Fibroblast of the aortic adventitia (primary cell): ENCODE data around the gene SH3PXD2A. TPM values are rescaled to one million over a fixed set of nuclear protein-coding genes. Genes with fewer than 3 reads are reported as not detected.

ENCODE experiments used
- DNase-seq: peaks from one replicate; pipeline ENCODE4 v3.0.0-alpha.2; 2010; ENCODE audit warnings: low read depth
- H3K4me3 ChIP-seq: 2 replicates; pipeline ENCODE4 v1.5.1; 2011; ENCODE audit warnings: low read depth, mild to moderate bottlenecking, control low read depth, low read length, moderate library complexity
- total RNA-seq: library from RNA; depleted of rRNA; stranded (reverse); fragments of >200 nt; gene quantifications from 2 replicates; pipeline ENCODE4 v1.2.3, GENCODE V29; 2012; ENCODE audit warnings: low replicate concordance
- TF ChIP-seq, protein P1 (sequence below): IDR thresholded peaks from 2 replicates; pipeline ENCODE4 v1.5.1; 2011; ENCODE audit warnings: mild to moderate bottlenecking, low read length, control low read depth, inconsistent platforms; ENCODE audit not compliant: insufficient read depth

The SH3PXD2A gene
- total RNA-seq, 1 donor, result 20.4 TPM

DNA sequence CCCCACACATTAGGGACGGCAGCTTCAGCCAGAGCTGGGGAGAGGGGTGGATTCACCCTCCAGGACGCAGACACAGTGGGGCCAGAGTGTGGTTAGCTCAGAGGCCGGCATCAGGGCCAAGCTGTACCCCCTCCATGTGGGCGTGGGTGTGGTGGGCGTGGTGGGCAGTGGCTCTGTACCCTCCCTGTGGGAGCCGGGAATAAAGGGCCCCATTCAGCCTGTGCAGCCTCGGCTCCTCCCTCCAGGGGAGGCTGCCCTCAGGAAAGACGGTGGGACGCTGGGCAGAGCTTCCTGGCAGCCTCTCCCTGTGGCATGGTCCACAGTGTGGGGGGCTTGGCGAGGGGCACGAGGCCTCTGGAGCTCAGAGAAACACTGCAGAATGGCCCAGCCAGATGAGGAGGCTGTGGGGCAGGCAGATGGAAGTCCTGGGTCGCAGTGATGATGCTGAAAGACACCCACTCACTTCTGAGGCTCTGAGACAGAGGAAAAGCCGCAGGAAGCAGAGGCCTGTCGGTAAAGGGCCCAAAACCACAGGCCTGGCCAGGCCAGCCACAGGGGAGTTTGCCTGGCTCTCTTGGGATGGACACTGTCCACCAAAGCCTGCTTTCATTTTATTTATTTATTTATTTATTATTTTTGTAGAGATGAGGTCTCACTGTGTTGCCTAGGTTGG, 108.0 kb downstream of the SH3PXD2A start:
- TF ChIP-seq, protein P1, sequence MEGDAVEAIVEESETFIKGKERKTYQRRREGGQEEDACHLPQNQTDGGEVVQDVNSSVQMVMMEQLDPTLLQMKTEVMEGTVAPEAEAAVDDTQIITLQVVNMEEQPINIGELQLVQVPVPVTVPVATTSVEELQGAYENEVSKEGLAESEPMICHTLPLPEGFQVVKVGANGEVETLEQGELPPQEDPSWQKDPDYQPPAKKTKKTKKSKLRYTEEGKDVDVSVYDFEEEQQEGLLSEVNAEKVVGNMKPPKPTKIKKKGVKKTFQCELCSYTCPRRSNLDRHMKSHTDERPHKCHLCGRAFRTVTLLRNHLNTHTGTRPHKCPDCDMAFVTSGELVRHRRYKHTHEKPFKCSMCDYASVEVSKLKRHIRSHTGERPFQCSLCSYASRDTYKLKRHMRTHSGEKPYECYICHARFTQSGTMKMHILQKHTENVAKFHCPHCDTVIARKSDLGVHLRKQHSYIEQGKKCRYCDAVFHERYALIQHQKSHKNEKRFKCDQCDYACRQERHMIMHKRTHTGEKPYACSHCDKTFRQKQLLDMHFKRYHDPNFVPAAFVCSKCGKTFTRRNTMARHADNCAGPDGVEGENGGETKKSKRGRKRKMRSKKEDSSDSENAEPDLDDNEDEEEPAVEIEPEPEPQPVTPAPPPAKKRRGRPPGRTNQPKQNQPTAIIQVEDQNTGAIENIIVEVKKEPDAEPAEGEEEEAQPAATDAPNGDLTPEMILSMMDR, result no peak
- no peak for DNase-seq
- H3K4me3 ChIP-seq, result no peak overlapping the region

DNA sequence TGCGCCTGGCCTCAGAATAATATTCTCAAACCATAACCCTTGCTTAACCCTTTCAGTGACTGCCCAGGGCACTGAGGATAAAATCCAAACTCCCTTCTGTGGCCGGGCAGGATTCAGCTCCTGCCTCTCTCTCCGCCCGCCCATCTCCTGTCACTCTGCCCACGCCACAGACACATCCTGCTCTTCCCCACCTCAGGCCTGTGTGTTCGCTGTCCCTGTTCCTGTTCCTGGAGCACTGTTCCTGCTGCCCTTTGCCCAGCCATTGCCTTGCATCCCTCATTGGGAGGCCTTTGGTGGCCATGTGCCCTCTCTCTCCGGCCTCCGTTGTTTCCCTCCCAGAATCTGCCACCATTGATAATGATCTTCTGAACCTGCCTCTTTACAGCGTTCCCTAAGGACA, 108.8 kb downstream of the SH3PXD2A start:
- TF ChIP-seq, protein P1, result no peak

DNA sequence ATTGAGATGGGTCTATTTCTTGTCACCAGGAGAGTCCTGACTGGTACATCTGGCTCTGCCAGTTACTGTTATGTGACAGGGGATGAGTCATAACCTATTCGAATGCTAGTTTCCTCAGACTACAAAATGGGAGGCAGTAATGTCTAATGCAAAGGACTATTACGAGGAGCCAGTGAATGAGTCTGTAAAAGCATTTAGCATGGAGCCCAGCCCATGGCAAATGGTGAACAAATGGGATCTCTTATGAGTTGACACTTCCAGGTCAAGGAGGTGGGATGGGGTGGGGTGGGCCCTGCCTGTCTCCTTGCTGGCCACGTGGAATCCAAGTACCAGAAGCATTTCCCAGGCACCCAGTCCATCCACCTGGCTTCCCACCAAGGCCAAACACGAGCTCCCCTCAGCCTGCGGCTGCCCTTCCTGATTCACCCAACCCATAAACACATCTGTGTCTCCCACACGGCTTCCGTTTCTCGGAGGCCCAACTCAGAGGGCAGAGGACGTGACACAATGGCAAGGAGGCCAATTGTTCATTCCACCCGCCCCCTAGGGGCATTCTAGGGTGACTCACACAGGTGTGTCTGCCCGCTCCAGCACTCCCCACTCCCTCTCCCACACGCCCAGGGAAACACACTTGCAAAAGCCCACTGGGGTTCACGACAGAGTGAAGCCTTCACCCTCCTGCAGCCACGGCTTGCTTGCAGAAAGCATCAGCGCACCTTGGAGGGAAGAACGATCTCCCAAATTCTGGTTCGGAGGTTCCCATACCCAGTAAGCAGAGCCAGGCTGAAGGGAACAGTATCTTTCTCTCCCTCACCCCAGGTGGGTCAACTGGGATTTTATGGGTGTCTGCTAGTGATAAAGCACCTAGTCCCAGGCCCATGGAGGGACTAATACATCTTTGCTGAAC, 109.8 kb downstream of the SH3PXD2A start:
- DNase-seq, result no peak
- TF ChIP-seq, protein P1, result no peak

More for the DNA sequence above, 108.8 kb downstream of the SH3PXD2A start:
- DNase-seq, result no peak
- H3K4me3 ChIP-seq, result no peak overlapping the region

DNA sequence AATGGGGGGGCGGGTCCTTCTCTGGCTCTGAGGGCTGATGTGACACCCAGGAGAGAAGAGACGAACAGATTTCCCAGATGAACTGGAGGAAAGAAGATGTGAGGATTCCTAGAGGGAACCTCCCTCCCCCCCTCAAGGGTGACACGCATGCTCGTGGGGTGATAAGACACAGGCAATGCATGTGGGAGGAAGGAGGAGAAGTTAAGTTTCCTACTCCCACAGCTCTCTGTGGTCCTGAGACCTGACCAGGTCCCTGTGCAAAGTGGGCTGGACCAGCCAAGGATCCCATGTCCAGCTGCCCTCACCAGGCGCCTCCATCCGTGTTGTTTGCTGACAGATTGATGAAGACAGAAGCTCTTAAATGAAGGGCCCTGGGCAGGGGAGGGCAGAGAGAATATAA, 112.6 kb downstream of the SH3PXD2A start:
- H3K4me3 ChIP-seq, result no peak overlapping the region
- TF ChIP-seq, protein P1, result no peak
- no peak for DNase-seq

More for the DNA sequence above, 109.8 kb downstream of the SH3PXD2A start:
- H3K4me3 ChIP-seq, result no peak overlapping the region

DNA sequence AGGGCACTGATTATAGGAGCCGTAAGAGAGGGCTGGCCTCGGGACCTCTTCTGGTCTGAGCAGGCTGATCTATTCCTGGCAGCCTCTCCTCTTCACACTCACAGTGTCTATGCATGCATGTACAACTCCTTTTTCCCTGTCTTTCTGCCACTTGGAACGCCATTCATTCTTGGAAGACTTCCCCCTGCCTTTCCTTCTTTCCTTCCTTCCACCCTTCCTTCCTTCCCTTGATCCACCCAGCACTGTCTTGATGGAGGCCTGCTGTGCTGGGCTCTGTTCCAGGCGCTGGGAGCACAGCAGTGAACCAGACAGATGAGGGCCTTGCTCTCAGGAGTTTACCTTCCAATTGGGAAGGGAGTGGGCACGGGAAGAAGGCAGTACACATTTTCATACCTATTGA, 114.8 kb downstream of the SH3PXD2A start:
- TF ChIP-seq, protein P1, result no peak
- no peak for DNase-seq
- no peak overlapping the region for H3K4me3 ChIP-seq

DNA sequence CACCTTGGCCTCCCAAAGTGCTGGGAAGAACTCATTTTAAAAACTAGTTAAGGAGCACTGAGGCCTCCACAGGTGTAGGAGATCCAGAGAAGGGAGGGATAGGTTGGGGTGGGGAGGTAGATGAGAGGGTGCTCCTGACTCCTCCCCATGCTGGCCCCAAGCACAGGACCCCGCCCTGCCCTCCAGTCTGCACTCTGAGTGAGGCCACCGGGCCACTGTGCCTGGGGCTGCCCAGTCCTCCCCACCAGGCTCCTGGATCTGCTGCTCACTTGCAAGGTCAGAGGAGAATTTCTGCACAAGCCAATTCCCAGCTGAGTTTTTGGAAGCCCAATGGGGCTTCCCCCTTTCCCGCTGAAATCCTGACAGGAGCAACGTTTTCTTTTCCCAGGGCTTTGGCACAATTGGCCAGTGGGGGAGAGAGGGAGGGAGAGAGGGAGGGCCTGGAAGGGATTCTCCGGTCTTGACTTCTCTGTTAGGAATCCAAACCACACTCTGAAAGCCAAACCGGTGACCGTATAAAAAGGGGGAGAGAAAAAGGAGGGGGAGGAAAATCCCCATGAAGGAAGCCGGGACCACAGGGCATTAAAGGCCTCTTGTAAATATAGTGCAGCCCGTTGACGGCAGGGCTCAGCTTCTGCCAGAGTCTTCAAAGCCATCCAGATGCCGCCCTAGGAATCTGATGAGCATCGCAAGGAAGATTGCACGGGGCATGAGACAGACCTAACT, 116.2 kb downstream of the SH3PXD2A start:
- H3K4me3 ChIP-seq, result peak overlapping the region; percentile 22
- peak; percentile 95 for DNase-seq
- TF ChIP-seq, protein P1, result no peak
